Immature natural killer cell (primary cell): ENCODE results near the gene MAST3. TPM values are rescaled to one million over a fixed set of nuclear protein-coding genes. Genes with fewer than 3 reads are reported as not detected.
A peak's percentile ranks its signal among the peaks of the same experiment; 100 is the strongest.

Experiments
- DNase-seq, 3 donors: peaks; one replicate each; pipeline ENCODE4 v3.0.0; 2022; ENCODE audit warnings: mixed read lengths in 1 of 3
- H3K27ac Mint-ChIP-seq, 6 donors: one replicate each; pipeline ENCODE4 v1.8.0; 2020; ENCODE audit warnings: mixed read lengths in 6 of 6, mild to moderate bottlenecking in 5 of 6, inconsistent platforms in 4 of 6, moderate library complexity in 3 of 6
- H3K27me3 Mint-ChIP-seq, 3 donors: one replicate each; pipeline ENCODE4 v1.8.0; 2020 to 2021; ENCODE audit warnings: low read depth in 3 of 3, mild to moderate bottlenecking in 3 of 3, mixed read lengths in 3 of 3, moderate library complexity in 3 of 3, inconsistent platforms in 1 of 3
- H3K36me3 Mint-ChIP-seq, 3 donors: one replicate each; pipeline ENCODE4 v1.8.0; 2020; ENCODE audit warnings: mixed read lengths in 3 of 3, inconsistent platforms in 2 of 3, mild to moderate bottlenecking in 2 of 3
- H3K4me1 Mint-ChIP-seq, 2 donors: one replicate each; pipeline ENCODE4 v1.8.0; 2020; ENCODE audit warnings: inconsistent platforms in 2 of 2, mild to moderate bottlenecking in 2 of 2, mixed read lengths in 2 of 2, moderate library complexity in 1 of 2
- H3K4me3 Mint-ChIP-seq, 5 donors: one replicate each; pipeline ENCODE4 v1.8.0; 2020; ENCODE audit warnings: mild to moderate bottlenecking in 5 of 5, mixed read lengths in 5 of 5, inconsistent platforms in 3 of 5, moderate library complexity in 3 of 5
- H3K9me3 Mint-ChIP-seq, 6 donors: one replicate each; pipeline ENCODE4 v1.8.0; 2020; ENCODE audit warnings: mild to moderate bottlenecking in 6 of 6, mixed read lengths in 6 of 6, inconsistent platforms in 4 of 6, moderate library complexity in 3 of 6
- polyA plus RNA-seq, 3 donors: library from polyadenylated mRNA; unstranded; fragments of 300-500 nt; fragmentation: Illumina TruSeq; gene quantifications; one replicate each; pipeline ENCODE4 v1.2.3, GENCODE V29; 2021

The MAST3 gene
- polyA plus RNA-seq, 3 donors from 2014 or later: 7.3 to 39.1 (median 12.6) TPM

DNA sequence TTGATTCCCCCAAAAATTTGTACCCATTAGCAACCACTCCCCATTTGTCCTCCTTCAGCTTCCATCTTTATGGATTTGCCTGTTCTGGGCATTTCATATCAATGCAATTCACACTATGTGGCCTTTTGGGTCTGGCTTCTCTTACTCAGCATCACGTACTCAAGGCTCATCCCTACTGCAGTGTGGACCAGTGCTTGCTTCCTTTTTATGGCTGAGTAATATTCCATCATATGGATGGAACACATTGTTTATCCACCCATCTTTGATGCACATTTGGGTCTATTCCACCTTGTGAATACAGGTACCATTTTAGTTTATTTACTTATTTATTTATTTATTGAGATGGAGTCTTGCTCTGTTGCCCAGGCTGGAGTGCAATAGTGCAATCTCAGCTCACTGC is 42.9 kb downstream of the MAST3 start:
- Mint-ChIP-seq H3K36me3 (peaks cover 19 to 41% (median 38%) of the 10 kb centered on the region in 3 donors), H3K27ac (no peak overlapping the region)
- DNase-seq: no peak

DNA sequence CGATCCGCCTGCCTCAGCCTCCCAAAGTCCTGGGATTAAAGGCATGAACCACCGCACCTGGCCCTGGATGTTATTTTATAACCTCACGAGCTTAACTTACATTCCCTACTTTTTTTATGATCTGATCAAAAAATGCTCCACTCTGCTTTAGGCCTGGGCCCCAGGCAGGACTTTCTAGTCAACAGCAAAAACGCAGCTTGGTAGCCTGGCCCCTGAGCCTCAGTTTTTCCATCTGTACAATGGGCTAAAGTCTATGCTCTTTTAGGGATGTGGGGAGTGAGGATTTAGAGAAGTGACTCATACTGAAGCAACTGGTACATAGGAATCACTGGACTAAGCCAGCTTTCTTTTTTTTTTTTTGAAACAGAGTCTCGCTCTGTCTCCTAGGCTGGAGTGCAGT is 43.5 kb downstream of the MAST3 start:
- Mint-ChIP-seq H3K27ac (peak overlapping the region in 1 of 6 donors; percentile 62), H3K4me1 (peaks cover 0 to 8% of the 10 kb centered on the region in 2 donors)
- DNase-seq: no peak

More for the DNA sequence above, 42.9 kb downstream of the MAST3 start:
- no peak overlapping the region for H3K4me3 Mint-ChIP-seq
- H3K4me1 Mint-ChIP-seq: peaks cover 0 to 8% of the 10 kb centered on the region in 2 donors
- H3K9me3 Mint-ChIP-seq: no peaks in the 10 kb centered on the region
- H3K27me3 Mint-ChIP-seq: peaks cover 0 to 12% (median 0%) of the 10 kb centered on the region in 3 donors

DNA sequence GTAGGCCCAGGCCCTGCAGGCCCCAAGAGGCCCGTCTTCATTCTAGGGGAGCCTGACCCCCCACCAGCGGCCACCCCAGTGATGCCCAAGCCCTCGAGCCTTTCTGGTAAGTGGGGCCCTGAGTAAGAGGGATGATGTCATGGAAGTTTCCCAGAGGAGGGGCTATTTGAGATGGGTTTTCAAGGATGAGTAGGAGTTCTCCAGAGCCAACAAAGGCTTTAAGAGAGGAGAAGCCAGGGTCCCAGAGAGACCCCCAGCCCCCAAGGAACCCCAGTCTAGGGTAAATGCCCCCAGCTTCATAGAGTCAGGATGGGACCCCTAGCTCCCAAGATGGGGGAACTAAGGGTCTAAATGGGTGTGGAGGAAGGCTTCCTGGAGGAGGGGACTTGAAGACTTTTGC is 46.3 kb downstream of the MAST3 start:
- H3K4me3 Mint-ChIP-seq: no peak overlapping the region
- peaks cover 19 to 27% of the 10 kb centered on the region in 2 donors for H3K4me1 Mint-ChIP-seq
- H3K36me3 Mint-ChIP-seq: peaks cover 23 to 53% (median 47%) of the 10 kb centered on the region in 3 donors
- DNase-seq: no peak
- peak overlapping the region in 3 of 6 donors; percentile 1 to 69 (median 62) for H3K27ac Mint-ChIP-seq
- H3K9me3 Mint-ChIP-seq: no peaks in the 10 kb centered on the region
- H3K27me3 Mint-ChIP-seq: peaks cover 3 to 15% (median 10%) of the 10 kb centered on the region in 3 donors

More for the DNA sequence above, 43.5 kb downstream of the MAST3 start:
- H3K4me3 Mint-ChIP-seq: no peak overlapping the region
- H3K9me3 Mint-ChIP-seq: no peaks in the 10 kb centered on the region
- H3K36me3 Mint-ChIP-seq: peaks cover 16 to 37% (median 35%) of the 10 kb centered on the region in 3 donors
- peaks cover 0 to 12% (median 0%) of the 10 kb centered on the region in 3 donors for H3K27me3 Mint-ChIP-seq

DNA sequence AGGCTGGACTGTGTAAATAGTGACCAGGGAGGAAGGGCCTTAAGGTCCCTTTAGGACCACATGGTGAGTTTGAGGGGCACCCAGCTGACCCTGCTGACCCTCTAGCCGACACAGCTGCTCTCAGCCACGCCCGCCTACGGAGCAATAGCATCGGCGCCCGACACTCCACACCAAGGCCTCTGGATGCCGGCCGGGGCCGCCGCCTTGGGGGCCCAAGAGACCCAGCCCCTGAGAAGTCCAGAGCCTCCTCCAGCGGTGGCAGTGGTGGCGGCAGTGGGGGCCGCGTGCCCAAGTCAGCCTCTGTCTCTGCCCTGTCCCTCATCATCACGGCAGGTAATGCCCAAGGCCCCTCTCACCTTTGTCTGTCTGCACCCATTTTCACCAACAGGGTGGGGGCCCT is 46.8 kb downstream of the MAST3 start:
- H3K36me3 Mint-ChIP-seq: peaks cover 22 to 51% (median 44%) of the 10 kb centered on the region in 3 donors
- H3K27ac Mint-ChIP-seq: peak overlapping the region in 1 of 6 donors; percentile 62
- DNase-seq: no peak

DNA sequence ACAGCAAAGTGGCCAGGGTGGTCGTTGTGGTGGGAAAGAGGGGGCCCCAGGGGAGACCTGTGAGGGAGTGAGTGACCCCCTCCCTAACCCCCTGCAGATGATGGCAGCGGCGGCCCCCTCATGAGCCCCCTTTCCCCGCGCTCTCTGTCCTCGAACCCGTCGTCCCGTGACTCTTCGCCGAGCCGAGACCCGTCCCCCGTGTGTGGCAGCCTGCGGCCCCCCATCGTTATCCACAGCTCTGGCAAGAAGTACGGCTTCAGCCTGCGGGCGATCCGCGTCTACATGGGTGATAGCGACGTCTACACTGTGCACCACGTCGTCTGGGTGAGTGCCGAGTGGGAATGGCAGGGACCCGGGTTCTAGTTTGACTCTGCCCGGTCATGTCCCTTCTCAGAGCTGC is 47.3 kb downstream of the MAST3 start:
- H3K4me1 Mint-ChIP-seq: peaks cover 27 to 31% of the 10 kb centered on the region in 2 donors
- H3K4me3 Mint-ChIP-seq: no peak overlapping the region
- DNase-seq: no peak
- peak overlapping the region in 3 of 6 donors; percentile 58 to 60 (median 59) for H3K27ac Mint-ChIP-seq
- H3K9me3 Mint-ChIP-seq: no peaks in the 10 kb centered on the region
- H3K36me3 Mint-ChIP-seq: peaks cover 22 to 53% (median 44%) of the 10 kb centered on the region in 3 donors
- H3K27me3 Mint-ChIP-seq: peaks cover 4 to 18% (median 15%) of the 10 kb centered on the region in 3 donors

More for the DNA sequence above, 46.8 kb downstream of the MAST3 start:
- Mint-ChIP-seq H3K4me3 (no peak overlapping the region), H3K4me1 (peaks cover 22 to 27% of the 10 kb centered on the region in 2 donors), H3K9me3 (no peaks in the 10 kb centered on the region), H3K27me3 (peaks cover 4 to 14% (median 12%) of the 10 kb centered on the region in 3 donors)

DNA sequence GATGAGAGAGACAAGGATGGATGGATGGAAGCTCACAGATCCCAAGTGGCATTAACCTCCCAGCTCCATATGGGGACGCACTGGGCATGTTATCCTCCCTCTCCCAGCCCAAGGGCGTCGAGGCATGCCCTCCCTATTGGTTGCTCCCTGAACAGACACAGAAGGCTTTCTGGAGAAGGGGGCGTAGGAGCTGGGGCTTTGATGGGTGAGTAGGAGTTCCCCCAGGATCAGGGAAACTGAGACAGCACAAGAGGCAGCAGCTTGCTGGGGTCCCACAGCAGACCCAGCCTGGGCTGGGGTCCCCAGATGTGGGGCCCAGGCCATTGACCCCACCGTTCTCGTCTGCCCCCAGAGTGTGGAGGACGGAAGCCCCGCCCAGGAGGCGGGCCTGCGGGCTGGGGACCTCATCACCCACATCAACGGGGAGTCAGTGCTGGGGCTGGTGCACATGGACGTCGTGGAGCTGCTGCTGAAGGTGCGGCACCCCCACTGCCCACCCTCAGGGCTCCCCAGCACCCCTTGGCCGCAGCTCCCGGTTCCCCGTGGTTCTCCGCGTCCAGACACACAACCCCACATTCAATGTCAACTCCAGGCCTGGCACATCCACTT is 47.9 kb downstream of the MAST3 start:
- H3K27ac Mint-ChIP-seq: peak overlapping the region in 4 of 6 donors; percentile 59 to 77 (median 61)
- no peak for DNase-seq
- H3K4me1 Mint-ChIP-seq: peaks cover 31 to 37% of the 10 kb centered on the region in 2 donors
- no peaks in the 10 kb centered on the region for H3K9me3 Mint-ChIP-seq
- no peak overlapping the region for H3K4me3 Mint-ChIP-seq
- peaks cover 6 to 17% (median 15%) of the 10 kb centered on the region in 3 donors for H3K27me3 Mint-ChIP-seq
- H3K36me3 Mint-ChIP-seq: peaks cover 18 to 50% (median 41%) of the 10 kb centered on the region in 3 donors

DNA sequence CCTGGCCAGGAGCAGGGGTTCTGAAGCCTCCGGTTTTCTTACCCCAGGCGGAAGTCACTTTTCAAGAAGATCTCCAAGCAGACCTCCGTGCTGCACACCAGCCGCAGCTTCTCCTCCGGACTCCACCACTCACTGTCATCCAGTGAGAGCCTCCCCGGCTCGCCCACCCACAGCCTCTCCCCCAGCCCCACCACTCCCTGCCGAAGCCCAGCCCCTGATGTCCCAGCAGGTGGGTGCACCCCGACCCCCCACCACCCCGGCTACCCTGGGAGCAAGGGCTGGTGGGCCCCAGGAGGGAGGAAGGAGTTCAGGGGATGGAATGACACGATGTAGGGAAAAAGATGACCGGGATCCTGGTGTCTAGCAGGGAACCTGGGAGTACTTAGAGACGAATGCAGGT is 49.8 kb downstream of the MAST3 start:
- Mint-ChIP-seq H3K4me3 (peak overlapping the region; percentile 40 to 89 (median 52)), H3K4me1 (peaks cover 50 to 56% of the 10 kb centered on the region in 2 donors), H3K27me3 (peaks cover 8 to 18% (median 18%) of the 10 kb centered on the region in 3 donors), H3K27ac (peak overlapping the region; percentile 46 to 88 (median 82)), H3K9me3 (no peaks in the 10 kb centered on the region), H3K36me3 (peaks cover 14 to 42% (median 31%) of the 10 kb centered on the region in 3 donors)
- no peak for DNase-seq

DNA sequence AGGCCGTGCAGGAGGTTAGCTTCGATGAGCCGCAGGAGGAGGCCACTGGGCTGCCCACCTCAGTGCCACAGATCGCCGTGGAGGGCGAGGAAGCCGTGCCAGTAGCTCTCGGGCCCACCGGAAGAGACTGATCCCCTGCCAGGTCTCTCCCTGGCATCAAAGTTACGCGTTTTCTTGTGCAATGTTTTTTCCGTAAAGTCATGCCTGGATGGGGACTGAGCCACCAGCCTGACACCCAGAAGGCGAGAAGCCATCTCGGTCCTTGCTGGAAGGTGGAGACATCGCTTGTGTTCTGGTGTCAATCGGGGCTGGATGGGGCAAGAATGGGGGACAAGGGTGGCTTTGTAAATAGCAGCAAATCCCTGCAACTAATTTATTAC is 52.0 kb downstream of the MAST3 start:
- peak; percentile 43 to 57 (median 54) for DNase-seq
- H3K9me3 Mint-ChIP-seq: no peaks in the 10 kb centered on the region
- H3K4me3 Mint-ChIP-seq: peak overlapping the region; percentile 84 to 93 (median 90)
- H3K27ac Mint-ChIP-seq: peak overlapping the region; percentile 88 to 96 (median 94)
- peaks cover 63 to 67% of the 10 kb centered on the region in 2 donors for H3K4me1 Mint-ChIP-seq
- H3K27me3 Mint-ChIP-seq: peaks cover 18 to 31% (median 26%) of the 10 kb centered on the region in 3 donors
- H3K36me3 Mint-ChIP-seq: peaks cover 10 to 35% (median 21%) of the 10 kb centered on the region in 3 donors

DNA sequence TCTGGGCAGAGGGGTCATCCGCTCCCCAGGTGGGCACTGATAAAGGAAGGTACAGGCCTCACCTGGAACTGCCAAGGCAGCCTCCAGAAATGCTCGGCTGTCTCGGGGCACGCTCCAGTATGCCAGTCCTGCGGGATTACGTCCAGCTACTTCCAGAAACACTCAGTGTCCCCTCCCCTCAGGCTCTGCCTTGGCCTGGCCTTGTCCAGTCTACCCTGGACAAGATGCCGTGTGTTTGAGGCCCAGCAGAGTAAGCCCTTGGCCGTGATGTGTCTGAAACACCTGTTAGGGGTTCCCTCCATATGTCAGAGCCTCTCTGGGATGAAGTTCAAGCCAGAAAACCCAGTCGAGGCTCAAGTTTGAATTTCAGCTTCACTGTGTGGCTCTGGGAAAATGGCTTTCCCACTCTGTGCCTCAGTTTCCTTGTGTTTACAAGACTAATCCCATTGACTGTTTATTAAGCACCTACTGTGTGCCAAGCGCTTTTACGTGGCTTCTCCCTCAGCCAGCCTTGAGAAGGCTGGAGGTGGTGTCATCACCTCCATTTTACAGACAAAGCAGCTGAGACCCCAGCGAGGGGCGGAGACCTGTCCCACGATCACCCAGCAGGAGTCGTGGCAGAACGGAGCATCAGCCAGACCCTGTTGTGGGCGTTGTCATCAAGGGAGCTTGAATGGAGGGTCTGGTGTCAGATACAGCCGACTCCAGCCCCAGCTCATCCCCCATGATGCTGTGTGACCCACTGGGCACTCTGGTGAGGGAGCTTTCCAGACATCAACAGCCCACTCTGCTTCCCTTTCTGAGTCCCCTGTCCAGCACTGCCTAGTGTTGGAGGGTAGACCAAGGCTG is 53.4 kb downstream of the MAST3 start:
- Mint-ChIP-seq H3K27ac (peak overlapping the region; percentile 90 to 98 (median 93)), H3K27me3 (peaks cover 18 to 28% (median 26%) of the 10 kb centered on the region in 3 donors), H3K36me3 (peaks cover 10 to 27% (median 16%) of the 10 kb centered on the region in 3 donors), H3K9me3 (no peaks in the 10 kb centered on the region), H3K4me1 (peaks cover 65 to 68% of the 10 kb centered on the region in 2 donors), H3K4me3 (peak overlapping the region; percentile 84 to 96 (median 91))
- DNase-seq: no peak

DNA sequence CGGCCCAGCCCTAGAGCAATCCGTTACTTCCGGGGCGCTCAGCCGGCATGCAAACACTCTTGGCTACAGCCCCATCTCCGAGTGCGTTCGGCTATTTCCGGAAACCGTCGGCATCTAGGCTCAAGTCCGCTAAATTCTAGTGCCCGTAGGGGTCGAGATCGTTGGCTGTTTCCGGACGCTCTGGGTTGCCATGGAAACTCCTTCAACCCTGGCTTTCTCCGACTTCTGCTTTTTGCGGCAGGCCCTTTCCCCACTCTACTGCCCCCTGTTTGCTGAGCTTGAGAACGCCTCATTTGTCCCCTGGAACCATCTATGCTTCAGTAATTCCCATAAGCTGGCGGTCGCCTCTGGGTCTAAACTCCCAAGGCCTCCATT is 54.9 kb downstream of the MAST3 start:
- peak; percentile 97 to 98 (median 98) for DNase-seq
- Mint-ChIP-seq H3K4me3 (peak overlapping the region; percentile 84 to 96 (median 91)), H3K27ac (peak overlapping the region; percentile 90 to 98 (median 93)), H3K27me3 (peaks cover 16 to 28% (median 26%) of the 10 kb centered on the region in 3 donors), H3K4me1 (peaks cover 57 to 63% of the 10 kb centered on the region in 2 donors), H3K9me3 (no peaks in the 10 kb centered on the region), H3K36me3 (peaks cover 3 to 19% (median 8%) of the 10 kb centered on the region in 3 donors)

DNA sequence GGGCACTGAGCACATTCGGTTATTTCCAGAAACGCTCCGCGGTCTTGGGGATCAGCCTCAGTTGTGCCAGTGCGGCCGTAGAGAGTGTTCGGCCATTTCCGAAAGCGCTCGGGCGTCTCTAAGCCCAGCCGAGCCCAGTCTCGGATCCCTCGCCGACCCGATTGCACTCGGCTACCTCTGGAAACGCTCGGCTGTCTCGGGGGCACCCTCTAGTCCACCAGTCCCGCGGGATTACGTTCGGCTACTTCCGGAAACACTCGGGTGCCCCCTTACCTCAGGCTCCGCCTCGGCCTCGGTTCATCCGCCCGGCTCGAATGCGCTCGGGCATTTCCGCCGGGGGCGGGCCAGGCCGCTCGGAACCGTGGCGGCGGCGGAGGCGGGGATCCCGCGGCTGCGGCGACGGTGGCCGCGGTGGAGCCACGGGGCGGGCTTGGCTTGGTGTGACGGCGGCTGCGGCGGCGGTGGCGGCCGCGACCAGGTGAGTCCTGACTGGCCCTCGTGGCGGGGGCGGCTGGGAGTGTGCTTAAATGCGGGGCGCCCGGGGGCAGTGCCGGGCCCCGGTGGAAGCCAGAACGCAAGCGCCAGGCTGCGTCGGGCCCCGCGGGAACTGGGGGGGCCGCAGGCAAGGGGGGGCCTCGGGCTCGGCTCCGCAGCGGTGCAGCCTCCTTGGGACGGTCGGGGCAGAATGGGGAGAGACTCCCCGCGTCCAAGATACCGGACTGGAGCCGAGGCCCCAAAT is 55.4 kb downstream of the MAST3 start, which contains the start of gene PIK3R2:
PIK3R2 (plus strand) TSS at position 347 of the 739 bp plus-strand sequence. CDS start 2,717 bp downstream, outside the sequence.
- H3K36me3 Mint-ChIP-seq: peaks cover 0 to 16% (median 4%) of the 10 kb centered on the region in 3 donors
- peak; percentile 100 for DNase-seq
- H3K27me3 Mint-ChIP-seq: peaks cover 16 to 25% (median 25%) of the 10 kb centered on the region in 3 donors
- no peaks in the 10 kb centered on the region for H3K9me3 Mint-ChIP-seq
- peak within 1 kb of the TSS; percentile 90 to 98 (median 93) for H3K27ac Mint-ChIP-seq
- H3K4me1 Mint-ChIP-seq: peaks cover 55 to 59% of the 10 kb centered on the region in 2 donors
- H3K4me3 Mint-ChIP-seq: peak within 1 kb of the TSS; percentile 84 to 96 (median 91)

DNA sequence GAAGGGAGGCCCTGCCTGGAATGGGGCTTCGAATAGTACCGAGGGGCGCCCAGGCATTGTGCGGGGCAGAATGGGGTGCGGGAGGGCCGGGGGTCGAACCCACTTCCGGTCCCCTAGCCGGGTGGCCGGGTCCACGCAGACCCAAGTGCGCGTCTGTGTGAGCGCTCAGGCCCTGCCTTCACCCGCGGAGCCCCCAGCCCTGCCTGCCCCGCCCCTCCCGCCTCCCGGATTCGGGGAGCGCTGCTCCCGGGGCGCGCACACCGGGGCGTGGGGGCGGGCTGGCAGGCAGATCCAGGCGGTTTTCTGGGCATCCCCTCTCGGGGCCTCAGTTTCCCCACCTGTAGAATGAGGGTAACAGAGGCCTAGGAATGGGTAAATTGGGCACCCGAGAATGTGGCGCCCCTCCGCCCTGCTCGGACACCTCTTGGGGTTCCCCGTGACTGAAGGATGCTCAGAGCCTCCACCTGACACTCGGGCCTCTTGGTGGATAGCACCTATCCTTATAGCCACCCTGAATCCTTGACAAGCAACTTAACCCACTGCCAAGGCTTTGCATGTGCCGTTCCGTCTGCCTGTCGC is 56.1 kb downstream of the MAST3 start:
- Mint-ChIP-seq H3K4me3 (peak overlapping the region; percentile 84 to 96 (median 90)), H3K4me1 (peaks cover 48 to 53% of the 10 kb centered on the region in 2 donors), H3K27ac (peak overlapping the region; percentile 69 to 89 (median 80)), H3K9me3 (no peaks in the 10 kb centered on the region), H3K27me3 (peaks cover 16 to 25% (median 19%) of the 10 kb centered on the region in 3 donors), H3K36me3 (peaks cover 0 to 10% (median 3%) of the 10 kb centered on the region in 3 donors)
- no peak for DNase-seq
